NOMO-1 (cell line): ENCODE measurements around the gene MRGPRF.
A peak's percentile ranks its signal among the peaks of the same experiment; 100 is the strongest.

Experiments used
- DNase-seq, 2 experiments: peaks; one replicate each; lab custom pipeline; 2025; ENCODE audit not compliant: unreplicated experiment in 2 of 2; lab: John Stamatoyannopoulos, UW

MRGPRF gene, protein sequence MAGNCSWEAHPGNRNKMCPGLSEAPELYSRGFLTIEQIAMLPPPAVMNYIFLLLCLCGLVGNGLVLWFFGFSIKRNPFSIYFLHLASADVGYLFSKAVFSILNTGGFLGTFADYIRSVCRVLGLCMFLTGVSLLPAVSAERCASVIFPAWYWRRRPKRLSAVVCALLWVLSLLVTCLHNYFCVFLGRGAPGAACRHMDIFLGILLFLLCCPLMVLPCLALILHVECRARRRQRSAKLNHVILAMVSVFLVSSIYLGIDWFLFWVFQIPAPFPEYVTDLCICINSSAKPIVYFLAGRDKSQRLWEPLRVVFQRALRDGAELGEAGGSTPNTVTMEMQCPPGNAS

GRCh38 chr11:69013009-69013951, at the start of gene MRGPRF:
Gene MRGPRF (minus strand): TSS chr11:69013246. CDS start chr11:69009901, 3,345 bp downstream.
- no peak for DNase-seq

- DNase-seq = no peak
Observed at GRCh38 chr11:69062169-69062855, 49.3 kb upstream of the MRGPRF start.

DNA sequence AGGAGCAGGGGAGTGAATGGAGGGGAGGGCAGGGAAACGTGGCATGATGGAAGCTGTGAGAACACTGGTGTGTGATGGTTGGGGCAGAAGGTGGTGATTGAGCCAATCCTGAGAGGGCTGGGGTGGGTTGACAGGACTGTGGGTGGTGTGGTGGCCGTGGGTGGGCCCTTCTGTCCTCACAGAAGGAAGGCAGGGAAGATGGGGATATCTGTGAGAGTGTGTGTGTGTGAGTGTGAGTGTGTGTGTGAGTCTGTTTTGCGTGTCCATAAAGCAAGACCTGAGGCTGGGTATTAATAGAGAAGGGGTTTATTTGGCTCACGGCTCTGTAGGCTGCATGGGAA, 48.6 kb upstream of the MRGPRF start:
- no peak for DNase-seq

GRCh38 chr11:69060806-69061712, 48.0 kb upstream of the MRGPRF start:
- no peak for DNase-seq

GRCh38 chr11:69059985-69060384, 46.9 kb upstream of the MRGPRF start:
- DNase-seq = no peak

- DNase-seq = no peak
Observed at GRCh38 chr11:69059429-69059828, 46.4 kb upstream of the MRGPRF start.

- DNase-seq = no peak
Observed at GRCh38 chr11:69058511-69059270, 45.6 kb upstream of the MRGPRF start.

DNA sequence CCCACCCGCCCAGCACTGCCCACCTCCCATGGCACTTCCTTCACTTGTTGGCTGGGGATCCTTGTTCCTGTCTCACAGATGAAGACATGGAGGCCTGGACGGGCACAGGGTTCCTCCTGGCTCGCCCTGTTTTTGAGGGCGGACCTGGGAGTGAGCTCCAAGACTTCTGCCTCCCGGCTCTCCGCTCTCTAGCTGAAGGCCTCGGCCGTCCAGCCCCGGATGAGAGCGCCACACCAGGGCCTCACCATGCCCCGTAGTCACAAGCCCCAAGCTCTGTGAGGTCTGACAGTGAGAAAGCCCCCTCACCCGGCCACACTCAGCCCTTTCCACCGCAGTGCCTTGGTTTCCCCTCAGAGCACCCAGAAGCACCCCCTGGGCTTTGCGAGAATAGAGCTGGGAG, 44.8 kb upstream of the MRGPRF start:
- DNase-seq = no peak

DNA sequence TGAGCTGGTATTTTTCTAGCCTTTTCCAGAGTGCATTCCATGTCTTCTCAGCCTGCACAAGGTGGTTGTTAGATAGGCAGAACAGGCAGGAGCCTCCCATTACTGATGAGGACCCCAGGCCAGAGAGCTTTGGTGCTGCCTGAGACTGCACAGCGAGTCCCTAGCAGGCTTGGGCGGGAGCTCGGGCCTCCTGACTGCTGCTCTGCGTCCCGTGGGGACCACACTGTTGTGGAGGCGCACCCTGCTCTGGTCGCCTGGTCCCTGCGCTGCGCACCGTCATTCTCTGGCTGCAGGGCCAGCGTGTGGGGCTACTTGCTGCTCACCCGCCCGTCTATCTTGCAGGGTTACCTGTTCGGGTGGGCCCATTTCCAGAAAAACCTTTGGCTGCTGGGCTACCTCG, 44.2 kb upstream of the MRGPRF start:
- DNase-seq = no peak

- DNase-seq = peak; percentile 89 to 91
Observed at GRCh38 chr11:69055598-69056516, 42.8 kb upstream of the MRGPRF start.

GRCh38 chr11:69055212-69055586, 42.2 kb upstream of the MRGPRF start:
- DNase-seq = no peak

DNA sequence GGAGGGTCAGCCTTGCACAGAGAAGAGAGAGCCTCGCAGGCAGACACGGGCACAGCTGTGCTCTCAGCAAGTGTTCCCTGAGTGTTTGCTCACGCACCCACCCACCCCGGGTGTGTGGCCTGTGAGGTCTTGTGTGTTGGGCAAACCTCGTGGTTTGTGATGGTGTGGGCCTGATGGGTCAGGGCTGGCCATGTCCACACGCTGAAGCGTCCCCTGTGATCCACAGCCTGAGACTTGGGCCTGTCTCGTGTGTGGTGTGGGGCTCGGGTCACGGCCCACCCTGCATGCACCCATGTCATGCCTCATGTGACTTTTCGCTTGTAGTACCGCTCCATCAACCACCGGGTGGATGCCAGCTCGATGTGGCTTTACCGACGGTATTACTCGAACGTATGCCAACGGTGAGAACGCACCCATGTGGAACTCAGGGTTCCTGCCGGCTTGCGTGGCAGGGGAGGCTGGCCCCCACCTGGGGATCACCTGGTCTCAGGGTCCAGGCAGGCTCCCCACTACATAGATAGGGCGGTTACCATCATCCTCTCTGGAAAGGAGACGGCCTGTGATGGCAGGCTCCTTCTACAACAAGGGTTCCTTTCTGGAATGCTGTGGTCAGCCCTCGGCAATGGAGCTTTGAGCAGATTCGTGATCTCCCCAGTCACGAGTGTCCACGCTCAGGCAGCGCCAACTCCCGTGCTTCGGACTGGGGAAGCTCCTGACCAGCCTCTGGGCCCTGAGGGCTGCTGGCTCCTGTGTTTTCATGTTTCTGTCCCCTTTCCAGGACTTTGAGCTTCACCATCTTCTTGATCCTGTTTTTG, 41.6 kb upstream of the MRGPRF start:
- DNase-seq = no peak

DNA sequence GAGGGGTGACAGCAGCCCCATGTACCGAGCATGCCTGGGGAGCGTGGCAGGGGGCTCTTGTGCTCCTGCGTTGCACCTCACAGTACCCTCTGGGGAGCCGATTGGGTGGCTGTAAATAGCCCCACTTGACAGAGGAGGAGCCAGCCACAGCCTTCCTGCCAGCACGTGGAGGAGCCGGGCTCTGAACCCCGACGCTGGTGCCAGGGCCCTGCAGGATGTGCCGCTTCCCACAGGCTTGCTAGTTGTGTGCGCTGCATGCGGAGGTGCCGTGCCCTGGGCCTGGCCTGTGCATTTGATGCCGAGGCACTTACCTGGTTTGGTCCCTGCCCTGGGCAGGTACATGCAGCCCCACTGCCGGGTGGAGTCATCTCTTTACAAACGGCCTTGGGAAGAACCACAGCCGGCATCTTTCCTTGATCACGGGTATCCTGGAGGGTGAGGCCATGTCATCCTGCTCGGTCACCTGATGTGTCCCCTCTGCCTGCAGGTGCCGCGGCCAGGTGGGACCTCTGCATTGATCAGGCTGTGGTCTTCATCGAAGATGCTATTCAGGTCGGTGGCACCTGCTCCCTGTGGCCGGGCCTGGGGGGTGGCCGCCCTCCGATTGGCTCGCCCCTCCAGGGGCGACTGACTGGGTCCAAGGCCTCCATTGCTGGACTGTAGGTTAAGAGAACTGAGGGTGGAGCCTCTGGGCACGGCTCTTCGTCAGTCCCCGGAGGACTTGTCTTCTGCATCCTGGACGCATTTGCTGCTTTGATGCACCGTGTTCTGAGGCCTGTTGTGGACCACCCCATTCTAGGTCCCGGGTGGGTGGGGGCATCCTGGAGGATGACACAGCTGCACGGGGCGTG, 40.7 kb upstream of the MRGPRF start:
- no peak for DNase-seq

- DNase-seq = no peak
Observed at GRCh38 chr11:69053169-69053477, 40.1 kb upstream of the MRGPRF start.

GRCh38 chr11:69052343-69053168, 39.5 kb upstream of the MRGPRF start:
- no peak for DNase-seq
